ENCODE measurements around the gene ZDHHC14.

ZDHHC14 gene

GRCh38 chr6:157650261-157650640 lies 269.3 kb downstream of the ZDHHC14 start:
- no peak for DNase-seq

GRCh38 chr6:157650801-157651200 lies 269.8 kb downstream of the ZDHHC14 start:
- DNase-seq: no peak

- no peak for DNase-seq
These were observed 270.9 kb downstream of the ZDHHC14 start for GRCh38 chr6:157651731-157652490.

GRCh38 chr6:157652601-157653363 lies 271.8 kb downstream of the ZDHHC14 start:
- DNase-seq: no peak

GRCh38 chr6:157653521-157653920 lies 272.5 kb downstream of the ZDHHC14 start:
- no peak for DNase-seq

- no peak for DNase-seq
These were observed 274.1 kb downstream of the ZDHHC14 start for GRCh38 chr6:157655139-157655538.

- DNase-seq: no peak
These were observed 275.5 kb downstream of the ZDHHC14 start for GRCh38 chr6:157656437-157656997.

- no peak for DNase-seq
These were observed 276.8 kb downstream of the ZDHHC14 start for GRCh38 chr6:157657754-157658153.

GRCh38 chr6:157658301-157658700 lies 277.3 kb downstream of the ZDHHC14 start:
- no peak for DNase-seq

- no peak for DNase-seq
These were observed 278.7 kb downstream of the ZDHHC14 start for GRCh38 chr6:157659536-157660271.

- DNase-seq: no peak
These were observed 279.4 kb downstream of the ZDHHC14 start for GRCh38 chr6:157660414-157660813.

GRCh38 chr6:157661652-157662051 lies 280.7 kb downstream of the ZDHHC14 start:
- no peak for DNase-seq

- DNase-seq: no peak
These were observed 282.3 kb downstream of the ZDHHC14 start for GRCh38 chr6:157663261-157663660.

- DNase-seq: no peak
These were observed 284.2 kb downstream of the ZDHHC14 start for GRCh38 chr6:157665180-157665579.

- no peak for DNase-seq
These were observed 285.7 kb downstream of the ZDHHC14 start for GRCh38 chr6:157666729-157667128.

- peak in 4 of 5 donors; percentile 17 to 58 (median 30) for DNase-seq
These were observed 286.4 kb downstream of the ZDHHC14 start for GRCh38 chr6:157667211-157668008.

GRCh38 chr6:157668009-157668401 lies 287.0 kb downstream of the ZDHHC14 start:
- no peak for DNase-seq

- DNase-seq: no peak
These were observed 287.7 kb downstream of the ZDHHC14 start for GRCh38 chr6:157668713-157669112.

- DNase-seq: no peak
These were observed 288.3 kb downstream of the ZDHHC14 start for GRCh38 chr6:157669323-157669722.

- no peak for DNase-seq
These were observed 288.8 kb downstream of the ZDHHC14 start for GRCh38 chr6:157669747-157670216.

GRCh38 chr6:157670466-157671186 lies 289.6 kb downstream of the ZDHHC14 start:
- no peak for DNase-seq
